GM19452 (cell line): ENCODE data around the gene GNG7.
"Not testable (repeated sequence)": the region's sequence is repeated elsewhere in the genome, so short reads cannot be mapped to it uniquely, and the experiment has no call there.

Experiments used
- ATAC-seq: cut with Tn5 transposase; IDR thresholded peaks from one replicate; pipeline ENCODE4 v1.9.1; 2021; ENCODE audit not compliant: unreplicated experiment

The GNG7 gene

DNA sequence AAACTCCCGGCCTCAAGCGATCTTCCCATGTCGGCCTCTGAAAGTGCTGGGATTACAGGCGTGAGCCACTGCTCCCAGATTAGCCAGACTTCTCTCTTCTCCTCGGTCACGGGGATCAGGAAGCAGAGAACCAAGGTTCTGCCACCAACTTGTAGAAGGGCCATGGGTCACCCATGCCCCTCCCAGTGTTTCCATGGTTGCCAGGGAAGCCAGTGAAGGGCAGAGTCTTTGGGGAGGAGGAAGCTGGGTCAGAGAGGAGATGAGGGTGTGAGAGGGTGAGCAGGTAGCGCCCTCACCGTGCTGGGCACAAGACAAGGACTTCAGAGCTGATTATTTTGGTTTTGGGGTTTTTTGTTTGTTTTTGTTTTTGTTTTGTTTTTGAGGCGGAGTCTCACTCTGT, 77.1 kb downstream of the GNG7 start:
- no peak for ATAC-seq

DNA sequence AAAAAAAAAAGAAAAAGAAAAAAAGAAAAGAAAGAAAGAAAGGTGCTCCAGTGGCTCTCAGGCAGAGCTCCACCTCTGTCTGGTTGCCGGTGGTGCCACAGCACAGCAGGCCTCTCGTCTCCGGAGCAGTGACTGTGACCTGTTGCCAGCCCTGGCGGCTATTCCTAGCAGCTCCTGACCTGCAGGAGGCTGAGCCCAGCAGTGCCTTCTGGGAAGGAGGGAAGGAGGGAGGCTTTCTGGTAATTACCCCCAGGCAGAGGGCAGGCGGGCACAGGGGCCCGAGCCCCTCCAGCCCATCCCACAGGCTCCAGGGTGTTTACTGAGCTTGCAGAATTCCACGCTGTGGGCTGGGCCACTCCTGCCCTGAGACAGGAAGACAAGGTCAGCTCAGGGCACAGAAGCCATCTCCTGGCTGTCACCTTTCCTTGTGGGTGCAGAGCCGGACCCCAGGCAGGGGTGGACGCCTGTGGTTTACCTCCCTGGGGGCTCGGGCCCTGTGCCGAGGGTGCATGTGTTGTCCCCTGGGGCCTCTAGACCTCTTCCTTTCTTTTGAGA, 77.9 kb downstream of the GNG7 start:
- no peak for ATAC-seq

DNA sequence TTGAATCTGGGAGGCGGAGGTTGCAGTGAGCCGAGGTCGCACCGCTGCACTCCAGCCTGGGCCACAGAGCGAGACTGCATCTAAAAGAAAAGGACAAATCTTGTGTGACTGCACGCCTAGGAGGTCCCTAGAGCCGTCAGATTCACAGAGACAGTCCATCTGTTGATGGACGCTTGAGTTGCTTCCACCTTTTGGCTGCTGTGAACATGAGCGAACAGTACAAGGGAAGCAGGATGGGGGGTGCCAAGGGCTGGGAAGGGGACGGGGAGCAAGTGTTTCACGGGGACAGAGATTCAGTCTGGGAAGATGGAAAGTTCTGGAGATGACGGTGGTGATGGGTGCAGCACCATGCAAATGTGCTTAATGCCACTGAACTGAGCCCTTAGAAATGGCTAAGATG, 78.7 kb downstream of the GNG7 start:
- ATAC-seq = no peak

DNA sequence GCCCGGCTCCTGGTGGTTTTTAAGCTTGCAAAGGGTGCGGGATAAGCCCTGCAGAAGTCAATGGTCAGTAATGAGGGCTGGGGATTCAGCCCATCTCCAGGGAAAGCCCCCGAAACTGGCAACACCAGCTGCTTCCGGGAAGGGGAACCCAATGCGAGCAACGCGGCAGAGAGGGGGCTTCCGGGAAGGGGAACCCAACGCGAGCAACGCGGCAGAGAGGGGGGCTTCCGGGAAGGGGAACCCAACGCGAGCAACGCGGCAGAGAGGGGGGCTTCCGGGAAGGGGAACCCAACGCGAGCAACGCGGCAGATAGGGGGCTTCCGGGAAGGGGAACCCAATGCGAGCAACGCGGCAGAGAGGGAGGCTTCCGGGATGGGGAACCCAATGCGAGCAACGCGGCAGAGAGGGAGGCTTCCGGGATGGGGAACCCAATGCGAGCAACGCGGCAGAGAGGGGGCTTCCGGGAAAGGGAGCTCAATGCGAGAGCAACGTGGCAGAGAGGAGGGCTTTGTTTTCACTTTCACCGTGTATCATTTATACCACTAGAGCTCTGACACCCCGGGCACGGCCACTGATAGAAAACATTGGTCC, 80.0 kb downstream of the GNG7 start:
- ATAC-seq = not testable (repeated sequence)

DNA sequence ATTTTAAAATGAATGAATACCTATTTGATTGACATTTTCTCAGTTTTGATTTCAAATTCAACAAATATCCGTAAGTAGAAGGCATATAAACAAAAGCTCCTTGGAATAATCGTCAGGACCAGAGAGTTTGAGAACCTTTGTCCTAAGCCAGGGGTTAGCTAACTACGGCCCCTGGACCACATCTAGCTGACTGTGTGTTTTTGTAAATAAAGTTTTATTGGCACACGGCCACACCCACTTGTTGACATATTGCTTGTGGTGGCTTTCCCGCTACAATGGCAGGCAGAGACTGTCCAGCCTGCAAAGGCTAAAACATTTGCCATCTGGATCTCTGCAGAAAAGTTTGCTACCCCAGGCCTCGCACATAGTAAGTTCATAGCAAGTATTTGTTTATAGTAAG, 83.4 kb downstream of the GNG7 start:
- no peak for ATAC-seq

DNA sequence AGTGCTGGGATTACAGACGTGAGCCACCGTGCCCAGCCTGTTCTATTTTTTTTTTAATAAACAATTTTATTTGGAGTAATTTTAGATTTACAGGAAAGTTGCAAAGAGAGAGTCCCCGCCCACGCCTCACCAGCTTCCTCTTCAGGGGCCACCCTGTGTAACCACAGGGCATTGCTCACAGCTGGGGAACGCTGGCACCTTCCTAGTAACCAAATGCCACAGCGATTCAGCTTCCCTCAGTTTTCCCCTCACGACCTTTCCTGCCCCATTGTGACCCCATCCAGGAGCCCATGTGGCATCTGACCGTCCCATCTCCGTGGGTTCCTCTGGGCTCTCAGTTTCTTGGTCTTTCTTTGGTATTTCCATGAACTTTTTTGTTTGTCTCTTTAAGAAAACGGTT, 83.9 kb downstream of the GNG7 start:
- ATAC-seq = no peak

DNA sequence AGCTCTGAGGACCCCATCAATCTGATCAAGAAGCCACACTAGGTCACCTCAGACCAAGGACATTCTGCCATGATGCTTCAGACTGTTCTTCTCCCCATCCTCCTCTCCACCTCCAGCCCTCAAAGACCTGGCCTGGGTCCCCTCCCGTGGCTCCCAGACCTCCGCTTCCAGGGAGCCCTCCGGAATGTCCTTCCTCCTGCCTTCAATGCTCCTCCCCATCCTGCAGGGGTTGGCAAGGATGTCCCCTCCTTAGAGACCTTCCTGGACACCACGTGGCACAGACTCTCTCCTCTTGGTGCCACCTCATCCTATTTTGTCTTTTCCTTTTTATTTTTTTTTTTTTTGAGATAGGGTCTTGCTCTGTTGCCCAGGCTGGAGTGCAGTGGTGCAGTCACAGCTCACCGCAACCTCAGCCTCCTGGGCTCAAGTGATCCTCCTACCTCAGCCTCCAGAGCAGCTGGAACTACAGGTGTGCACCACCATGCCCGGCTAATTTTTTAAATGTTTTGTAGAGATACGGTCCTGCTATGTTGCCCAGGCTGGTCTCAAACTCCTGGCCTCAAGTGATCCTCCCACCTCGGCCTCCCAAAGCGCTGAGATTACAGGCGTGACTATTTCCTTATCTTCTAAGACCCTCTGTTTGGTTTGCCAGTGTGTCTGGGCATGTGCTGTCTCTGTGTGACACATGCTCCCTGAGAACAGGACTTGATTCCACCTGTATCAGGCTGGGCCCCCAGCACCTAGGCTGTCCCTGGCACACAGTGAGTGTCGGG, 84.9 kb downstream of the GNG7 start:
- ATAC-seq = no peak

DNA sequence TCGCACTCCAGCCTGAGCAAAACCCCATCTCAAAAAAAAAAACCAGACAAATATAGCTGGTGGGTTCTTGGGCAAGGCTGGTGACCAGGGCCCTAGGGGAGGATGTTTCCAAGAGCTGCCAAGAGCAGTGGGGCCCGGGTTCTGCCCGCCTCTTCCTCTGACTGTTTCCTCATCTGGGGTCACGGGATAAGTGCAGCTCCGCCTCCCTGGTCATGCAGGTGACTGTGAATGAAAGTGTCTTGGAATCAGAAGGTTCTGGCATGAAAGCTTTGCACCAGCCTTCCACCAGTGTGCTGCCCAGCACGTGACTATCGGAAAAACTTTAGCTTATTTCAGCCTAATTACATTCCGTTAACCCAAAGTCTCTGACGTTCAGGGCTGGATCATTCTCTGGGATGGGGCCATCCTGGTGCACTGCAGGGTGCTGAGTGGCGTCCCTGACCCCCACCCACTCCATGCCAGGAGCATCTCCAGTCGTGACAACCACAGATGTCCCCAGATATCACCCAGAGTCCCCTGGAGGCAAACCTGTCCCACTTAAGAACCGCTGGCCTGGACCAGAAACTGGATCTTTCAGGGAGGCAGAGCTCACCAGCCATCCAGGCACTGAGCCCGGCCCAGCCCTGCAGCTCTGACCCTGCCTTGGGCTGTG, 85.6 kb downstream of the GNG7 start:
- no peak for ATAC-seq

DNA sequence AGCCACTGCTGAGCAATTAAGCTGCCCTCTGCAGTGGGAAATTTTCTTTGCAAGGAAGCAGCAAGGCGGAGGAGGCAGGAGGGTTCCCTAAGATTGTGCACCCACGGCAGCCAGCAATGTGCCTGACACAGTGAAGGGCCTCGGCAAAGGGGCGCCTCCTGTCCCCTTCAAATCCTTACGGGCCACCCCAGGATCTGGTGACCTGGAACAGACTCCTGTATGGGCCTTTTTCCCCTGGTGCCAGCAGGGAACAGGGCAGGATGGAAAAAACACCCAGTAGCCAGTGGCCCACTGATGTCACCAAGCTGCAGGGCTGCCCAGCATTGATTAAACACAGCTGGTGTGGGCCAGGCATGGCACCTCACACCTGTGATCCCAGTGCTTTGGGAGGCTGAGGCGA, 86.7 kb downstream of the GNG7 start:
- ATAC-seq = no peak

DNA sequence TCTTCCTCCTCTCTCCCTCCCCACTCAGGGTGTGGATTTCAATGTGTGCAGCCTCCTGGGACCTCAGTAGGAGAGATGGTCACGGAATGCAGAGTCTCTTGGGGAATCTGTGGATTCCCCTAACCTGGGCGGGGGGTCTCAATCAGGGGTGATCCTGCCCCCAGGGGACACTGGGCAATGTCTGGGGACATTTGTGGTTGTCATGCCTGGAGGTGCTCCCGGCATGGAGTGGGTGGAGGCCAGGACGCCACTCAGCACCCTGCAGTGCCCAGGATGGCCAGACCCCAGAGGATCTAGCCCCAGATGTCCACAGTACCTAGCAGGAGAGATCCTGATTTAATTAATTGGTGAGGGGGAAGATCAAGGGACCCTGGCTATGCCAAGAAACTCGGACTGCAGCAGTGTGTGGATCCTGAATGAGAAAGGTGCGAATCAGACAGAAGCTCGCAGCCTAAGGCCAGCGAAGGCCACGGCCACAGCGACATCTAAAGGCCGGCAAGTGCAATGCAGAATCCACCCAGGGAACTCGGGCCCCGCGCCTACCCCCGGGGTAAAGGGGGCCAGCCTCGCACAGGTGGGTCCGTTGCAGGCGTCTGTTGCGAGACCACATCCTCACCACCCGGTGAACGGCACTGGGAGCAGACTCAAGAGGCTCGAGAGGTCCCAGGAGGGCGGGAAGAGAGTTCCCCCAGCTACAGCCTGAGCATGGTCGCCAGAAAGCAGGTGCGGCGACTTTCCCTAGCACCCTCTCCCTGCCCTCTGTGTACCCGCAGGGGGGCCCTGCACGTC, 88.8 kb downstream of the GNG7 start:
- ATAC-seq = no peak

DNA sequence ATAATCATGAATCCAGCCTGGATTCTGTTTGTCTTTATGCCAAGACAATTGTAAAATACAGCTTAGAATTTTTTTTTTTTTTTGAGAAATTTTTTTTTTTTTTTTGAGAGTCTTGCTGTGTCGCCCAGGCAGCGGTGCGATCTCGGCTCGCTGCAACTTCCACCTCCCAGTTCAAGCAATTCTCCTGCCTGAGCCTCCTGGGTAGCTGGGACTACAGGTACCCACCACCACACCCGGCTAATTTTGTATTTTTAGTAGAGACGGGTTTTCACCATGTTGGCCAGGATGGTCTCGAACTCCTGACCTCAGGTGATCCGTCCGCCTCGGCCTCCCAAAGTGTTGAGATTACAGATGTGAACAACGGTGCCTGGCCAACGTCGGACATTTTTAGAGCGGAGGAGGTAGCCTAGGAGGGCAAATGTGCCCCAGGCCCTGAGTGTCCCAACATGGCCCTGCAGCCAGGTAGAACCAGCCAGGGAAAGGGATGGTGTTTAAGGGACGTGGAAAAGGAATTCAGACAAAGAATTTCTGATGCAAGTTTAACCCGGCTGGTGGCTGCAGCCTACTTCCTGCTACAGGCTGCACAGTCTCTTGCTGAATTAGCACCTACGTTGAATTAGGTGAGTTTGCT, 89.8 kb downstream of the GNG7 start:
- no peak for ATAC-seq

DNA sequence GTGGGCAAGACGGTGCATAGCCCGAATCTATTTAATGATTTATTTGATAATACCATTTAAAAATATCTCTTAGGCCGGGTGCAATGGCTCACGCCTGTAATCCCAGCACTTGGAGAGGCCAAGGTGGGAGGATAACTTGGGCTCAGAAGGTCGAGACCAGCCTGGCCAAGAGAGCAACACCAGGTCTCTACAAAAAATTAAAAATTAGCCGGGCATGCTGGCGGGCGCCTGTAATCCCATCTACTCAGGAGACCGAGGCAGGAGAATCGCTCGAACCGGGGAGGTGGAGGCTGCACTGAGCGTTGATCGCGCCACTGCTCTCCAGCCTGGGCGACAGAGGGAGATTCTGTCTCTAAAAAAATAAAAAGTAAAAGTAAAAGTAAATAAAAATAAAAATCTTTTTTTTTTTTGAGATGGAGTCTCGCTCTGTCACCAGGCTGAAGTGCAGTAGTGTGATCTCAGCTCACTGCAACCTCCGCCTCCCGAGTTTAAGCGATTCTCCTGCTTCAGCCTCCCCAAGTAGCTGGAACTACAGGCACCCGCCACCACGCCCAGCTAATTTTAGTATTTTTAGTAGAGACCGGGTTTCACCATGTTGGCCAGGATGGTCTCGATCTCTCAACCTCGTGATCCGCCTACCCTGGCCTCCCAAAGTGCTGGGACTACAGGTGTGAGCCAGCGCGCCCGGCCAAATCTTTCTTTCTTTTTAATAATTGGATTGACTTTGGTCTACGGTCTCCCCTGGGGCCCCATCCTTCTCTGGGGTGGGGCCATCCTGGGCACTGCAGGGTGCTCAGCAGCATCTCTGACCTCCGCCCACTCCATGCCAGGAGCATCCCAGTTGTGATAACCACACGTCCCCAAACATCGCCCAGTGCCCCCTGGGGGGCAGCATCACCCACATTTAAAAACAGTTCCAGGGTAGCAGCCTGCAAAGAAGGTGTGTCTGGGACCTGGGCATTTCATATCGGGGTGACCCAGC, 90.7 kb downstream of the GNG7 start:
- no peak for ATAC-seq

DNA sequence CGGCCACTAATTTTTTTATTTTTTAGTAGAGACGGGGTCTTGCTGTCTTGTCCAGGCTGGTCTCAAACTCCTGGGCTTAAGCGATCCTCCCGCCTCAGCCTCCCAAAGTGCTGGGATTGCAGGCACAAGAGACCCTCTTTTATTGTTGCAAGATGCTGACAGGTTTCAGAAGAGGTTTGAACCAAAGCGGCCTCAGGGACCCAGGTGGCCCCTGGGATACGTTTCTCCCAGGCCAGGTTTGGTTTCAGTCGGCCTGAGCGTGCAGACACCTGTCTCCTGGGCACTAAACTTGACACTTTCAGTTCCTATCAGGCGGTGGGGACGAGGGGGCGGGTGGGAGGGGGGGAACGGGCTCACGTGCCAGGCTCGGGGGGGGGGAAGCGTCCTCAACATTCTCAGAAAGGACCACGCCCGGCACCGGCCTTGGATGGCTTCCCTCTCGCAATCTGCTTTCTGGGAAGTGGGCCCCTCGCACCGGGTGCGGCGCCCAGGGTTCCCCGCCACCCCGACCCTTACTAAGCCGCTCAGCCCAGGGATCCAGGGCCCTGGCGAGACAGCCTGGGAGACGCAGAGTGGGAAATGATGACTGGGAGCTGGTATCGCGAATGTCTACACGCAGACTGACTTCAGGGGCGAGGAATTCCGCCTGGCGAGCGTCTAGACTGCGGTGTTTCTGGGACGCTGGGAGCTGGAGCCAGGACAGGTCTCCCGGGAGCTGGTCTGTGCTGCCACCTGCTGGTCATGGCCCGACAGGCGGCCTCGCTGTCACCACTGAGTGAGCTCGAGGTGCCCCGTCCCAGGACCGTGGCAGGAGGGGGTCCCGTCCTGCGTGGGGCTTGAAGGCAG, 91.6 kb downstream of the GNG7 start:
- ATAC-seq = peak; percentile 40

DNA sequence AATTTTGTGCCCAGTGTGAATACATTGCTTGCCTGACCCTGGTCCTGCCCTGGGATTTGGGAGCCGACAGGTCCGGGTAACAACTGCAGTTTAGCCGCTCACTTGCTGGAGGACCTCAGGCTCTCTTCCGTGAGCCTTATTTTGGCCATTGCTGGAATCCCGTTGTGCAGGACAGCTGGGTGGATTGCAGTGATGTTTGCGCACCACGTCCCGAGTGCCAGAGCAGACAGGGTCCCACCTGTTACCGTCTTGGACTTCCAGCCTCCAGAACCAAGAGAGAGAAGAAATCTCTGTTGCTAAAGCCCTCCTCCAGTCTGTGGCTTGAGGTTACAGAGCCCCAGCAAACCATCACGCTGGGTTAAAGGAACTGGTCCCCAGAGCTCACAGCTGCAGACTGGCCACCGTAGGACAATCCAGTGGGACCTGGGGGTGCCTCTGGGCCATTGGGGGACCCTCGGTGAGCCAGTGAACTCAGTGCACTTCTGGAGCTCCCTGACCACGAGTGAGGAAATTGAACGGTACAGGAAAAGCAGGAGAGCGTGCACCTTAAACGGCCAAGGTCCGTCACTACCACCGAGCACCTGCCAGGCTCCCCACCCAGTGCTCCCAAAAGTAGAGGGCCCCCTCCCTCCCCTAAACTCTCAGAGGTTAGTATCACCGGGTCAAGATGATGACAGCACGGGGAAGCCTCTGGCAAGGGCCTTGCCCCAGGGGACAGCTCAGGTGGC, 92.9 kb downstream of the GNG7 start:
- ATAC-seq = no peak

DNA sequence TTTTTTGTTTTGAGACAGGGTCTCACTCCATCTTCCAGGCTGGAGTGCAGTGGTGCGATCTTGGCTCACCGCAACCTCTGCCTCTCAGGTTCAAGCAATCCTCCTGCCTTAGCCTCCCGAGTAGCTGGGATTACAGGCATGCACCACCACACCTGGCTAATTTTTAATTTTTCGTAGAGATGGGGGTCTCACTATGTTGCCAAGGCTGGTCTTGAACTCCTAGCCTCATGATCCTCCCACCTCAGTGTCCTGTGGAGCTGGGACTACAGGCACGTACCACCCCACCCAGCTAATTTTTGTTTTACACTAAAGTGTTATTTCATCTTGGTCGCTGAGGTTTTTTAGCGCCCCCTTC, 93.5 kb downstream of the GNG7 start:
- not testable (repeated sequence) for ATAC-seq

DNA sequence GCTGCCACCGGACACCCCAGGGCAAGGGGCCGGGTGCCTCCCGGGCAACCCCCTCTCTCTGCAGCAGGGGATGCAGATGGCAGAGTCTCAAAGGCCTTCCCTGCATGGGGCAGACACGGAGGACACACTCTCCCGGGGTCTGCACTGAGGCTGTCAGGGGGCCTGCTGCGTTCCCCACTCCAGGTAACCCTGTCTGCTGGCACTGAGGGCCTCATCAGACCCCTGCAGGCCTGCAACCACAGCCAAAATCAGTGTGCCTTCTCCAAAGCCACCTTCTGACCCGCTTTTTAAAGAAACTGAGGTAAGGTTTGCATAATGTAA, 93.9 kb downstream of the GNG7 start:
- no peak for ATAC-seq

DNA sequence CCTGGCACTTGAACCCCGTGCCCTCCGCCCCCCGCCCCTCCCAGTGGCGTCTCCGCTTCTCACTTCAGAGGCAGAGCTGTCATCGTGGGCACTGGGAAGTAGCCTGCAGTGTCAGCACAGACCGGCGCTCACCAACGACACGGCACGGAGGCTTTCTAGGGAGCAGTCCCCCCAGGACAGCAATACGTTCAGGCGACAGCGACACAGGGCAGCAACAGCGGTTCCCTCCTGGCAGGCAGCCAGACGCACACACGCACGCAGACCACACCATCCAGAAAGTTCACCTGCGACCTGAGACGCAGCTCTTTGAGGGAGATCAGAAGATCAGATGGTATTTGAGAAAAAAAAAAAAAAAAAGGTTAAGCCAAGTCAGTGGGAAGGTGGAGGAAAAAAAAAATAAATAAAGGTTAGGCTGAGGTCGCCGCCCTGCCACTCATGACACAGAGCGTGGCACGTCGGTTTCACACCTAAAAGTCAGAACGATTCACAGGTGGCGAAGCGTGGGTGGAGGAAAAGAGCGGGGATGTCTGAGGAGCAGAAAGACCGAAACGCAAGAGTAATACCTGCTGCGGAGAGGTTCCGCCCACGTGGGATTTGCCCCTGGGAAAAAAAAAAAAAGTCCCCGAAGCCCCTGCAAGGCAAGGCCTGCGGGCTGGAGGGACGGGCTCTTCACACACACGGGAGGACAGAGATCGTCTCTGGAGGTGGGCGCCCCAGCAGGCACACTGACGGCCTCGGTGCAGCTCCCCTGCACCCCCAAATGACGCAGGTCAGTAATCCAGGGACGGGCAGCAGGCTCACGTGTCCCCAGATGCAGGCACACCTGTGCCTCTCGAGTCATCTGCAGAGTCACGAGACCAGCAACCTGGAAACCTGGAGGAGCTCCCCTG, 94.5 kb downstream of the GNG7 start:
- ATAC-seq = no peak
